Stimulated activated CD8-positive, alpha-beta memory T cell treated with anti-CD3 and anti-CD28 coated beads, Interleukin-12 subunit alpha, Interleukin-12 subunit beta, amount 100 ng/mL, for 24 hours (primary cell): ENCODE measurements around the gene LTBP2.

ENCODE experiments used
- DNase-seq: peaks from one replicate; pipeline ENCODE4 v3.0.0-alpha.2; 2020; ENCODE audit errors: extremely low read depth

LTBP2 gene

GRCh38 chr14:74611650-74612349 lies at the start of gene LTBP2:
Gene LTBP2 (minus strand): TSS chr14:74612237. CDS start chr14:74611944, 293 bp downstream.
- no peak for DNase-seq

- no peak for DNase-seq
These were observed 48.8 kb upstream of the LTBP2 start for GRCh38 chr14:74660863-74661262.

- DNase-seq = no peak
These were observed 48.1 kb upstream of the LTBP2 start for GRCh38 chr14:74660167-74660566.

- DNase-seq = no peak
These were observed 46.6 kb upstream of the LTBP2 start for GRCh38 chr14:74658535-74659131.

GRCh38 chr14:74656964-74657363 lies 44.9 kb upstream of the LTBP2 start:
- no peak for DNase-seq

GRCh38 chr14:74655599-74656395 lies 43.8 kb upstream of the LTBP2 start:
- DNase-seq = no peak

DNA sequence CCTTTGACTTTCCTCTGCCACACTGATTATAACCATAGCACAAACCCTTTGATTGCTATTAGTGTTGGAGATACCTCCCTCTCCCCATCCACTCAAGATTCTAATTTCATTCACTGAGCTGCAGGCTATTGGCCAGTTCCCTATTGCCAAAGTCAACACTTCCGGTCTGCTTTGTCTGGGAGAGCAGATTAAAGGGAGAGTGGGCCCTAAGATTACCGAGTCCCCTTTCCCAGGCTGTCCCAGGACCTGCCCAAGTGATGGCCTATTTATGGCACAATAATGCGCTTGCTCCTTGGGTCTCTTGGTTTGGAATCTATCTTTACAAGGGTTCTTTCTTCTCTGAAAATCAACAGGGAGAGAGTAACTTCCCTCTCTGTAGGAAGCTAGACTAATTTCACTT lies 42.9 kb upstream of the LTBP2 start:
- DNase-seq = no peak

GRCh38 chr14:74653386-74654138 lies 41.5 kb upstream of the LTBP2 start:
- DNase-seq = no peak

GRCh38 chr14:74652541-74652940 lies 40.5 kb upstream of the LTBP2 start:
- DNase-seq = no peak

GRCh38 chr14:74650927-74651686 lies 39.1 kb upstream of the LTBP2 start:
- no peak for DNase-seq

GRCh38 chr14:74649673-74650072 lies 37.6 kb upstream of the LTBP2 start:
- no peak for DNase-seq

DNA sequence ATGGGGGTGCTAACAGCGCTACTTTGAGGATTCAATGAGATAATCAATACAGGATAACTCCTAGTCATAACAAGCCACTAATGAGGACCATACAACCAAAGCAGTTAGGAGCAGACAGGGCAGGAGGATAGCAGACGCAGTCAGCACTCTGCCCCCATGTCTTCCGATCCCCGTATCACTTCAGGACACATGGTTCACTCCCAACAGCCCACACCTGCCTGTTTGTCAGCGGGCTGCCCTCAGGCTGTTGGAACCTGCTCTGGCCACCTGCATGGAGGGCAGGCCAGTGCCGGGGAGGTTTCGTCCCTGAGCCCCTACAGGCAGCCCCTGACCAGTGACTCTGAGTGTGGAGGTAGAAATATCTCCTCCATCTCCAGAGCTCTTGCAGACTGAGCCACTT lies 37.1 kb upstream of the LTBP2 start:
- DNase-seq = no peak

- DNase-seq = no peak
These were observed 36.6 kb upstream of the LTBP2 start for GRCh38 chr14:74648601-74649000.

- DNase-seq = no peak
These were observed 35.8 kb upstream of the LTBP2 start for GRCh38 chr14:74647678-74648461.

GRCh38 chr14:74647061-74647677 lies 35.1 kb upstream of the LTBP2 start:
- no peak for DNase-seq

- no peak for DNase-seq
These were observed 33.9 kb upstream of the LTBP2 start for GRCh38 chr14:74645756-74646470.

GRCh38 chr14:74645244-74645643 lies 33.2 kb upstream of the LTBP2 start:
- no peak for DNase-seq

- no peak for DNase-seq
These were observed 29.8 kb upstream of the LTBP2 start for GRCh38 chr14:74641601-74642391.

- no peak for DNase-seq
These were observed 26.9 kb upstream of the LTBP2 start for GRCh38 chr14:74638966-74639365.
